T-helper 1 cell treated with Interleukin-12 subunit alpha and Interleukin-12 subunit beta and Interleukin-4 antibody, amounts not matched to agents 30 ng/mL and 1 ng/mL, for 36 hours (primary cell): ENCODE results near the gene DLEC1. TPM values are rescaled to one million over a fixed set of nuclear protein-coding genes. Genes with fewer than 3 reads are reported as not detected.

Experiments used
- intact Hi-C: fragments of 100-400 bp; cut with micrococcal nuclease; formaldehyde crosslinking; loops from one replicate; pipeline ENCODE4 v1.15.1; 2024
- total RNA-seq: library from RNA; stranded (reverse); gene quantifications from 2 replicates; pipeline ENCODE4 v1.2.3, GENCODE V29; 2022

DLEC1 gene
- total RNA-seq, 1 donor from 2014 or later: 3.9 TPM

GRCh38 chr3:38133557-38134405, 94.8 kb downstream of the DLEC1 start:
- intact Hi-C loops: no loop called here

DNA sequence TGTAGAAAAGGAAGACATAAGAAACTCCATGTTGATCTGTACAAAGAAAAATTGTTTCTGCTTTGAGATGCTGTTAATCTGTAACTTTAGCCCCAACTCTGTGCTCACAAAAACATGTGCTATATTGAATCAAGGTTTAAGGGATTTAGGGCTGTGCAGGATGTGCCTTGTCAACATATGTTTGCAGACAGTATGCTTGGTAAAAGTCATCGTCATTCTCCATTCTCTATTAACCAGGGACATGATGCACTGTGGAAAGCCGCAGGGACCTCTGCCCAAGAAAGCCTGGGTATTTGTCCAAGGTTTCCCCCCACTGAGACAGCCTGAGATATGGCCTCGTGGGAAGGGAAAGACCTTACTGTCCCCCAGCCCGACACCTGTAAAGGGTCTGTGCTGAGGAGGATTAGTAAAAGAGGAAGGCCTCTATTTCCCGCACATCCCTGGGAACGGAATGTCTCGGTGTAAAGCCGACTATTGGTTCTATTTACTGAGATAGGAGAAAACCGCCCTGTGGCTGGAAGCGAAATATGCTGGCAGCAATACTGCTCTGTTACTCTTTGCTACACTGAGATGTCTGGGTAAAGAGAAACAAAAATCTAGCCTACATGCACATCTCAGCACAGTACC, 95.6 kb downstream of the DLEC1 start:
- intact Hi-C loops: loop anchor here (1.0 to 5.0 kb wide), 4 partner anchors 123 to 1273 kb away; partner anchors contain the start of genes RPSA, SCN11A and WDR48

GRCh38 chr3:38135621-38136277, 96.7 kb downstream of the DLEC1 start:
- intact Hi-C loops: loop anchor here (1.0 to 5.0 kb wide), 6 partner anchors 122 to 1272 kb away; partner anchors contain the start of genes EPM2AIP1, GORASP1, MLH1 and RPSA

DNA sequence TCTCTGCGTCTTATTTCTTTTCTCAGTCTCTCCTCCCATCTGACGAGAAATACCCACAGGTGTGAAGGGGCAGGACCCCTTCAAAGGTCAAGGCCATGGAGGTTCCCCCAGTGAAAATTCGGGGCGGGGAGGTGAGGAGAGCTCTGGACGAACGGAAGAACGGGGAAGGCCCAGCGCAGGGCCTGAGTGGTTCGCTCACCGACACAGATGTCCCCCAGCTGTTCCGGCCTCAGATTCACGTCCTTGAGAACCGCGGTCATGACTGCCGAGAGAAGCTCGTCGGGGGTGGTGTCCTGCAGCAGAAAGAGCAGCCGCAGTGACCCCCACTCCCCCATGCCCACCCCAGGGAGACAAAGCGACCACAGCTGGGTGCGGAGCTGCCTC, 97.4 kb downstream of the DLEC1 start:
- intact Hi-C loops: loop anchor here (2.0 to 5.0 kb wide), 5 partner anchors 121 to 1271 kb away; partner anchors contain the start of genes EPM2AIP1, GORASP1, MLH1 and RPSA

DNA sequence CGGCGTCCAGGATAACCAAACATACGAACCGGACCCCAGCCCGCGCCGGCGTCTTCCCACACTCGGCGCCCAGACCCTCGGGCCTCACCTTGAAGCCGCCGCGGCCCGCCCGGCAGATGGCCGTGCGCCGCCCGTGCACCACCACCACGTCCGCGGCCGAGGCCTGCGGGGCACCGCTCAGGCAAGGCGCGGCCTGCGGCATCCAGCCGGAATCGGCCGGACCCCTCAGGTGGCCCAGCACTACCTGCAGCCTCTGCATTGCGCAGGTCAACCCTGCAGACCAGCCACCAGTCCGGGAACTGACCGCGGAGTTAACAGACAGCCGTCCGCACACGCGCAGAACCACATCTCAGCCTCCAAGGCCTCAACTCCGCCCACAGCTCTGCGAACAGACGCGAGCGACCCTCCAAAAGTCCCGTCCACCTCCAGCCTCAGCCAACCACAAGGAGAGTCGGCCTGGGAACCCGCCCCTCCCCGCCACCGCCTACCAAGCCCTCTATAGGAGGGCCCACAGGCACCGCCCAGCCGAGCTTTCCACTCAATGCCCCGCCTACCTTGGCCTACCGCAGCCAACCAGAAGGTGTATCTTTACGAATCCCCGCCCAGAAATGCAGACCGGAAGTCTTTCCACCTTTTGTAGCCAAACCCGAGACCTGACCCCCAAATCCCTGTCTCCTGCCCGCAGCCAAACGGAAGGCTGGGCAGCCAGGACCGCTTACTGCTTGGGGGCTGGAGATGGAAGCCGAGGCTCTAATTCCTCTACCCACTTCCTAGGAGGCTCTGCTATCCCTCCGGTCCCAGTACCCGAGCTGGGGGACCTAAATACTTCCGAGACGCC, 98.0 kb downstream of the DLEC1 start, which contains the start of gene ACAA1:
Gene ACAA1, minus strand, starts transcription at position 351 of the 838 bp plus-strand sequence. Its CDS starts 92 bp downstream, at position 259.
- intact Hi-C loops: loop anchor here (1.0 to 5.0 kb wide), 12 partner anchors 19 to 1270 kb away; partner anchors contain the start of genes ACVR2B, DLEC1, EPM2AIP1 and EXOG

GRCh38 chr3:38137615-38138348, 98.8 kb downstream of the DLEC1 start:
- intact Hi-C loops: loop anchor here (1.0 to 5.0 kb wide), 14 partner anchors 19 to 1270 kb away; partner anchors contain the start of genes ACVR2B, DLEC1, EPM2AIP1 and EXOG

- intact Hi-C loops: loop anchor here (1.0 to 5.0 kb wide), 7 partner anchors 12 to 1269 kb away; partner anchors contain the start of genes RPSA, SCN11A and WDR48
These were observed 99.6 kb downstream of the DLEC1 start, which contains the start of gene MYD88 for GRCh38 chr3:38138349-38139190. MYD88 (plus strand) TSS chr3:38138661; CDS start chr3:38138701, 40 bp downstream.

DNA sequence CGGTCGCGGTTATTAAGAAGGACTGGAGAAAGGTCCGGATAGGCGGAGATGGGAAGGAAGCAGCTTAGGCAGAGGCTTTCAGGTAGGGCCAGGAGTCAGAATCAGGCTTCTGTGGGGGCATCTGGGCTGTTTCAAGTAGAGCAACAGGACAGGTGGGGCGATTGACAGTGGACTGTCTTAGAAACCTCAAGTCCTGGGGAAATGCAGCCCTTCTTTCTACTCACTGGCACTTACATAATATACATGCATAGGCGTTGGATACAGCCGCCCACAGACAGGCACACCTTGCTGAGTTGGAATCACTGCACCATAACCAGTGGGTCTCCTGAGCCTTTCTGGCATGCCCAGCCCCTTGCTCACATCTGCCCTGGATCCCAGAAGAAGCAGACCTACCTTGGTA, 100.2 kb downstream of the DLEC1 start:
- intact Hi-C loops: loop anchor here (1.0 to 5.0 kb wide), 5 partner anchors 11 to 1268 kb away; partner anchors contain the start of genes RPSA, SCN11A and WDR48

DNA sequence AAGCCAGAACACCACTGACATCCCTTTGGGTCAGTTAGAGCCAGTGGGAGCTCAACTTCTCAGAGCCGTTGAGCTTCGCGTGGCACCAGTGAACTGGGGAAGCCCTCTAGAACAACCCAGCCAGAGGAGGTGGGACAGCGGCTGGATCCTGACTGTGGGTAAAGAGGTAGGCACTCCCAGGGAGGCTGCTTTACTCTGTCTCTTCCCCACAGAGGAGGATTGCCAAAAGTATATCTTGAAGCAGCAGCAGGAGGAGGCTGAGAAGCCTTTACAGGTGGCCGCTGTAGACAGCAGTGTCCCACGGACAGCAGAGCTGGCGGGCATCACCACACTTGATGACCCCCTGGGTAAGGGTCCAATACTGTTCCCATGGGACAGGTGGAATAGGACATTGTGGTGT, 100.6 kb downstream of the DLEC1 start:
- intact Hi-C loops: loop anchor here (1.0 to 5.0 kb wide), 5 partner anchors 11 to 1268 kb away; partner anchors contain the start of genes RPSA, SCN11A and WDR48

DNA sequence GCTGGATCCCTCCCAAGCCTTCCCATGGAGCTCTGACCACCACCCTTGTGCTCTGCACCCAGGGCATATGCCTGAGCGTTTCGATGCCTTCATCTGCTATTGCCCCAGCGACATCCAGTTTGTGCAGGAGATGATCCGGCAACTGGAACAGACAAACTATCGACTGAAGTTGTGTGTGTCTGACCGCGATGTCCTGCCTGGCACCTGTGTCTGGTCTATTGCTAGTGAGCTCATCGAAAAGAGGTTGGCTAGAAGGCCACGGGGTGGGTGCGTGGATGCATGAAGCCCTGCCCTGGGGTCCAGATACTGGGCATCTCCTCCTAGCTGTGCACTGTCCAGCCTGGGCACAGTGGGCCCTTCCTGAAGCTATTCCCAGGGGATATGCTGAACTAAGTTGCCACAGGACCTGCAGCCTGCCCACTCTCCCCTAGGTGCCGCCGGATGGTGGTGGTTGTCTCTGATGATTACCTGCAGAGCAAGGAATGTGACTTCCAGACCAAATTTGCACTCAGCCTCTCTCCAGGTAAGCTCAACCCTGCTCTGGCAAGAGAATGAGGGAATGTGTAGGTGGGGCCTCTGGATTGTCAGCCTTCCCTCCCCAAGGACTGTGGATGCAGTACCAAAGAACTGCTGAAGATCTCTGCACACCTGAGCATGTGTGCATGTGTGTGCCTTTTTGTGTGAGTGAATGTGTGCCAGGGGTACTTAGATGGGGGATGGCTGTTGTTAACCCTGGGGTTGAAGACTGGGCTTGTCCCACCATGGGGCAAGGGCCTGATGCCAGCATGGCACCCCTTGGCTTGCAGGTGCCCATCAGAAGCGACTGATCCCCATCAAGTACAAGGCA, 101.5 kb downstream of the DLEC1 start:
- intact Hi-C loops: no loop called here

GRCh38 chr3:38141173-38141951, 102.4 kb downstream of the DLEC1 start:
- intact Hi-C loops: no loop called here

DNA sequence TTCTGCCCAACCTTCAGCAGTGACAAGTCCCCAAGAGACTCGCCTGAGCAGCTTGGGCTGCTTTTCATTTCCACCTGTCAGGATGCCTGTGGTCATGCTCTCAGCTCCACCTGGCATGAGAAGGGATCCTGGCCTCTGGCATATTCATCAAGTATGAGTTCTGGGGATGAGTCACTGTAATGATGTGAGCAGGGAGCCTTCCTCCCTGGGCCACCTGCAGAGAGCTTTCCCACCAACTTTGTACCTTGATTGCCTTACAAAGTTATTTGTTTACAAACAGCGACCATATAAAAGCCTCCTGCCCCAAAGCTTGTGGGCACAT, 102.9 kb downstream of the DLEC1 start:
- intact Hi-C loops: no loop called here

DNA sequence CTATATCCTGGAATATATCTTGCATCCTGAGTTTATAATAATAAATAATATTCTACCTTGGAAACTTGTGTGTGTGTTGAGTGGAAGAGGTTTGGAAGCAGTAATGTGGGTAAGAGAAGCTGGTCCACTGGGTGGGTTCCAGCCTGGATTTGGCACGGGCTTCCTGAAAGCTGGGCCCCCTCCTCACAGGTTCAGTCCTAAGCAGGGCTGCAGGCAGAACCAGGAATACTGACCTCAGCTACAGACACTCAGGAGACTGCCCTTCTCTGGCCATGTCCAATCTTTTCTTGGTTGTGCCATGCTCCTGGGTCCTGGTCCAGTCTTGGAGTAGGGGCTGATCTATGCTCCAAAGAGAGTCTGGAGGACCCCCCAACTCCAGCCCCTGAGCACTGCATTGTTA, 104.0 kb downstream of the DLEC1 start:
- intact Hi-C loops: no loop called here

DNA sequence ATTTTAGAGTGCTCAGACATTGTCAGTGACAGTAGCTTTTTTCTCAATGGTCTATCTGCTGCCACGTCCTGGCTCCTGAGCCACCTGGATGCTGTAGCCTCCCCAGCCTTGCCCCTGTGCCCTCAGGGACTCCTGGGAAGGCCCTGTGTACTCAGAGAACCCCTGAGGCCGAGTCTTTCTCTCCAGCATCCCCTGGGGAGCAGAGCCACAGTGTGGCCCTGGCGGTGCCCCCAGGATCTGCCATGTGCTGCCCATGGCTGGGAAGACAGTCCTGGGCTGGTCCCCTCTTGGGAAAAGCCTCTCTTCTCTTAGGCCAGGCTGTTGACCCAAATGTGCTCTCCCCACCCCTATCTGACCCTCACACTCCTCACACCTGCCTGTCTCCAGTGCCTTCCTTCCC, 104.5 kb downstream of the DLEC1 start:
- intact Hi-C loops: no loop called here

DNA sequence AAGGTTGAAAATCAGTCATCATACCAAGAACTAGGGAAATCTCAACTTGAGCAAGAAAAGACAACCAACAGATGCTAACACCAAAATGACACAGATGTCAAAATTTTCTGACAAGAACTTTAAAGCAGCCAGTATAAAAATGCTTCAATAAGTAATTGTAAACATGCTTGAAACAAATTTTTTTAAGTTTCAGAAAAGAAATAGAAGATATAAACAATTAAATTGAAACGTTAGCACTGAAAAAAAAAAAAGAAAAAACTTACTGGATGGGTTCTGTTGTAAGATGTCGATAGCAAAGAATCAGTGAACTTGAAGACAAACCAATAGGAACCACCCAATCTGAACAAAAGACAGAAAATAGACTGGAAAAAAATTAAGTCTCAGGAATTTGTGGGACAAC, 107.5 kb downstream of the DLEC1 start:
- intact Hi-C loops: no loop called here

DNA sequence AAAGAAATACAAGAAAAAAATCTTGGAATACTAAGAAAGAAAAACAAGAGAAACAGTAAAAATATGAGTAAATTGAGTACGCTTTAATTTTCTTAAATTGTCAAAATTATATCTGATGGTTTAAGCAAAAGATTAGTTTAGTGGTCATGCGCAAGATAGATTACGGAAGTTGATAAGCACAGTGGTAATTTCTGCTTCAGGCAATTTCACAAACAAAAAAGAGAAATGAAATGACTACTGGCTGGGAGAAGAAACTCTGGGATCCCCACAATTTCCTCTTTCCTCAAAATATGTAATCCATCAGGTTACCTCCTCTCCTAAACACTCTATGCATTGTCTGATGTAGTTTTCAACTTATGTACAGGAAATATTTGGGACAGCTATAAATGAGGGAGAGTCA, 108.4 kb downstream of the DLEC1 start:
- intact Hi-C loops: no loop called here

GRCh38 chr3:38148311-38148882, 109.4 kb downstream of the DLEC1 start:
- intact Hi-C loops: no loop called here
